ENCODE measurements around the gene ANKS1B. TPM values are rescaled to one million over a fixed set of nuclear protein-coding genes. Genes with fewer than 3 reads are reported as not detected.

ANKS1B gene
- total RNA-seq, 1 experiment from 2014 or later, result 0.61 TPM

GRCh38 chr12:99002156-99002555 lies 982.6 kb downstream of the ANKS1B start:
- Mint-ChIP-seq H3K27ac (ENCODE audit: unreplicated experiment) (no peak overlapping the region), H3K27me3 (ENCODE audit: insufficient read depth, unreplicated experiment) (peaks cover 6% of the 10 kb centered on the region), H3K9me3 (ENCODE audit: unreplicated experiment) (no peaks in the 10 kb centered on the region), H3K4me3 (ENCODE audit: unreplicated experiment) (no peak overlapping the region), H3K36me3 (ENCODE audit: insufficient read depth, unreplicated experiment) (no peaks in the 10 kb centered on the region), H3K4me1 (ENCODE audit: low read depth, unreplicated experiment) (no peaks in the 10 kb centered on the region)
- no TSS peak for BruUV-seq (replicated peaks)
- no peak for TF ChIP-seq CTCF (IDR thresholded peaks at IDR 0.05; ENCODE audit: insufficient read depth in 1 of 2, low read depth in 1 of 2, low read length in 1 of 2, severe bottlenecking in 1 of 2, unreplicated experiment in 1 of 2)
- CTCF ChIA-PET, result no interaction called here
- no peaks in the 10 kb centered on the region for H3K36me3 ChIP-seq (ENCODE audit: control insufficient read depth, insufficient read depth, low read length)
- intact Hi-C loops (cut with micrococcal nuclease; ENCODE audit: unreplicated experiment), result no loop called here
- no peaks in the 10 kb centered on the region for H3K9me3 ChIP-seq
- no peak overlapping the region for H3K4me3 ChIP-seq (ENCODE audit: low read depth, low read length)
- POLR2A ChIA-PET, result no interaction called here
- H3K27me3 ChIP-seq (replicated peaks; ENCODE audit: control insufficient read depth, insufficient read depth, low read length), result no peaks in the 10 kb centered on the region
- no peak for DNase-seq
- no peaks in the 10 kb centered on the region for H3K4me1 ChIP-seq

- no peak overlapping the region for H3K4me3 Mint-ChIP-seq (ENCODE audit: unreplicated experiment)
- no peaks in the 10 kb centered on the region for H3K27me3 ChIP-seq (replicated peaks; ENCODE audit: control insufficient read depth, insufficient read depth, low read length)
- no peak for DNase-seq
- BruUV-seq (replicated peaks), result no TSS peak
- H3K36me3 Mint-ChIP-seq (ENCODE audit: insufficient read depth, unreplicated experiment), result no peaks in the 10 kb centered on the region
- H3K9me3 ChIP-seq, result no peaks in the 10 kb centered on the region; the same call in 1 of the 2 replicates
- peaks cover 10% of the 10 kb centered on the region for H3K27me3 Mint-ChIP-seq (ENCODE audit: insufficient read depth, unreplicated experiment)
- no peak overlapping the region for H3K27ac Mint-ChIP-seq (ENCODE audit: unreplicated experiment)
- CTCF ChIA-PET, result interaction anchor here (1.3 to 1.5 kb wide), 2 partner anchors 41 to 44 kb away, joined by 7 to 16 read pairs; no protein-coding TSS in a partner anchor
- H3K4me1 ChIP-seq, result no peaks in the 10 kb centered on the region
- no peak overlapping the region for H3K4me3 ChIP-seq (ENCODE audit: low read depth, low read length)
- no peak for TF ChIP-seq CTCF (IDR thresholded peaks at IDR 0.05; ENCODE audit: insufficient read depth in 1 of 2, low read depth in 1 of 2, low read length in 1 of 2, severe bottlenecking in 1 of 2, unreplicated experiment in 1 of 2)
- POLR2A ChIA-PET, result no interaction called here
- intact Hi-C loops (cut with micrococcal nuclease; ENCODE audit: unreplicated experiment), result loop anchor here (5.0 kb wide), 2 partner anchors 247 to 582 kb away; no protein-coding TSS in a partner anchor
- no peaks in the 10 kb centered on the region for H3K36me3 ChIP-seq (ENCODE audit: control insufficient read depth, insufficient read depth, low read length)
- no peaks in the 10 kb centered on the region for H3K4me1 Mint-ChIP-seq (ENCODE audit: low read depth, unreplicated experiment)
- H3K9me3 Mint-ChIP-seq (ENCODE audit: unreplicated experiment), result no peaks in the 10 kb centered on the region
Measured at GRCh38 chr12:98999559-98999958, 985.2 kb downstream of the ANKS1B start.

GRCh38 chr12:98998697-98999299 lies 985.9 kb downstream of the ANKS1B start:
- Mint-ChIP-seq H3K36me3 (ENCODE audit: insufficient read depth, unreplicated experiment) (no peaks in the 10 kb centered on the region), H3K9me3 (ENCODE audit: unreplicated experiment) (no peaks in the 10 kb centered on the region), H3K27me3 (ENCODE audit: insufficient read depth, unreplicated experiment) (peaks cover 8% of the 10 kb centered on the region), H3K27ac (ENCODE audit: unreplicated experiment) (no peak overlapping the region), H3K4me1 (ENCODE audit: low read depth, unreplicated experiment) (no peaks in the 10 kb centered on the region), H3K4me3 (ENCODE audit: unreplicated experiment) (no peak overlapping the region)
- CTCF ChIA-PET, result interaction anchor here (0.6 to 1.5 kb wide), 12 partner anchors 12 to 432 kb away, joined by 3 to 16 read pairs (median 6); no protein-coding TSS in a partner anchor
- no TSS peak for BruUV-seq (replicated peaks)
- no peaks in the 10 kb centered on the region; the same call in 1 of the 2 replicates for H3K9me3 ChIP-seq
- H3K4me3 ChIP-seq (ENCODE audit: low read depth, low read length), result no peak overlapping the region
- DNase-seq, result peak in 1 of 2 experiments; percentile 51
- H3K36me3 ChIP-seq (ENCODE audit: control insufficient read depth, insufficient read depth, low read length), result no peaks in the 10 kb centered on the region
- intact Hi-C loops (cut with micrococcal nuclease; ENCODE audit: unreplicated experiment), result loop anchor here (1.0 to 5.0 kb wide), 5 partner anchors 43 to 581 kb away; no protein-coding TSS in a partner anchor
- POLR2A ChIA-PET, result no interaction called here
- no peaks in the 10 kb centered on the region for H3K4me1 ChIP-seq
- no peaks in the 10 kb centered on the region for H3K27me3 ChIP-seq (replicated peaks; ENCODE audit: control insufficient read depth, insufficient read depth, low read length)
- peak; percentile 51 to 59 for TF ChIP-seq CTCF (IDR thresholded peaks at IDR 0.05; ENCODE audit: insufficient read depth in 1 of 2, low read depth in 1 of 2, low read length in 1 of 2, severe bottlenecking in 1 of 2, unreplicated experiment in 1 of 2)

All from Caco-2 (cell line).